ENCODE data around the gene ARSG. TPM values are rescaled to one million over a fixed set of nuclear protein-coding genes. Genes with fewer than 3 reads are reported as not detected.

ARSG gene
- polyA plus RNA-seq, 3 donors: 15.5 to 19.3 (median 19.2) TPM

GRCh38 chr17:68398691-68399637 is 107.7 kb downstream of the ARSG start:
- Histone ChIP-seq H2AFZ (ENCODE audit: insufficient read depth, low read depth, low read length, poor library complexity, severe bottlenecking) (peak overlapping the region; percentile 25), H3K4me2 (replicated peaks; ENCODE audit: extremely low read depth, low read length, poor library complexity, severe bottlenecking) (peak overlapping the region; percentile 10), H3K79me2 (ENCODE audit: insufficient read depth, low read length) (no peaks in the 10 kb centered on the region), H3K36me3 (replicated peaks in 1 of 2; ENCODE audit: control insufficient read depth in 1 of 2, insufficient read depth in 2 of 2, low read length in 2 of 2) (peaks cover 11 to 28% of the 10 kb centered on the region in 2 donors), H3K9me3 (replicated peaks in 1 of 2; ENCODE audit: control insufficient read depth in 1 of 2, insufficient read depth in 1 of 2, low read length in 2 of 2) (peaks cover 7 to 9% of the 10 kb centered on the region in 2 donors), H3K9ac (ENCODE audit: insufficient read depth, low read length, poor library complexity, severe bottlenecking) (no peak overlapping the region), H3K27ac (ENCODE audit: low read depth in 1 of 2, low read length in 2 of 2) (no peak overlapping the region), H3K4me3 (replicated peaks in 1 of 3; ENCODE audit: low read depth in 2 of 3, low read length in 3 of 3) (no peak overlapping the region), H4K20me1 (ENCODE audit: insufficient read depth, low read length) (no peaks in the 10 kb centered on the region), H3K4me1 (ENCODE audit: control insufficient read depth in 1 of 2, insufficient read depth in 2 of 2, low read length in 2 of 2) (peaks cover 10 to 20% of the 10 kb centered on the region in 2 donors), H3K27me3 (ENCODE audit: control insufficient read depth in 2 of 2, insufficient read depth in 2 of 2, low read length in 2 of 2) (no peaks in the 10 kb centered on the region)
- peak; percentile 91 for TF ChIP-seq CTCF (IDR thresholded peaks at IDR 0.05)
- H3K4me1 Mint-ChIP-seq: peaks cover 25% of the 10 kb centered on the region
- H3K36me3 Mint-ChIP-seq: peaks cover 30 to 42% of the 10 kb centered on the region in 2 donors
- 19% methylated on average over 4 of the region's 11 CpGs for WGBS (ENCODE audit: insufficient coverage)
- H3K27me3 Mint-ChIP-seq (ENCODE audit: low read depth in 3 of 3): peaks cover 0 to 2% (median 0%) of the 10 kb centered on the region in 3 donors
- peak overlapping the region in 6 of 7 donors; percentile 2 to 82 (median 32) for H3K27ac Mint-ChIP-seq
- no peak overlapping the region for H3K4me3 Mint-ChIP-seq
- DNase-seq: peak; percentile 78 to 87 (median 82)
- peaks cover 8 to 13% (median 10%) of the 10 kb centered on the region in 7 donors for H3K9me3 Mint-ChIP-seq
- intact Hi-C loops (cut with micrococcal nuclease): loop anchor here (5.0 to 10.0 kb wide), 3 partner anchors 33 to 137 kb away; no protein-coding TSS in a partner anchor

GRCh38 chr17:68399638-68400403 is 108.5 kb downstream of the ARSG start:
- no peak overlapping the region for H2AFZ ChIP-seq (ENCODE audit: insufficient read depth, low read depth, low read length, poor library complexity, severe bottlenecking)
- H3K27me3 Mint-ChIP-seq (ENCODE audit: low read depth in 3 of 3): peaks cover 0 to 2% (median 0%) of the 10 kb centered on the region in 3 donors
- intact Hi-C loops (cut with micrococcal nuclease): loop anchor here (5.0 to 10.0 kb wide), 3 partner anchors 32 to 138 kb away; no protein-coding TSS in a partner anchor
- no peaks in the 10 kb centered on the region for H3K27me3 ChIP-seq (ENCODE audit: control insufficient read depth in 2 of 2, insufficient read depth in 2 of 2, low read length in 2 of 2)
- no peak overlapping the region for H3K4me3 ChIP-seq (replicated peaks in 1 of 3; ENCODE audit: low read depth in 2 of 3, low read length in 3 of 3)
- 67% methylated on average over 13 of the region's 19 CpGs for WGBS (ENCODE audit: insufficient coverage)
- peaks cover 10 to 20% of the 10 kb centered on the region in 2 donors for H3K4me1 ChIP-seq (ENCODE audit: control insufficient read depth in 1 of 2, insufficient read depth in 2 of 2, low read length in 2 of 2)
- H3K4me1 Mint-ChIP-seq: peaks cover 25% of the 10 kb centered on the region
- H3K9me3 Mint-ChIP-seq: peaks cover 5 to 9% (median 5%) of the 10 kb centered on the region in 7 donors
- no peaks in the 10 kb centered on the region for H3K79me2 ChIP-seq (ENCODE audit: insufficient read depth, low read length)
- peaks cover 11 to 25% of the 10 kb centered on the region in 2 donors for H3K36me3 ChIP-seq (replicated peaks in 1 of 2; ENCODE audit: control insufficient read depth in 1 of 2, insufficient read depth in 2 of 2, low read length in 2 of 2)
- no peak for DNase-seq
- no peak overlapping the region for H3K4me3 Mint-ChIP-seq
- H3K36me3 Mint-ChIP-seq: peaks cover 28 to 40% of the 10 kb centered on the region in 2 donors
- peaks cover 4 to 5% of the 10 kb centered on the region in 2 donors for H3K9me3 ChIP-seq (replicated peaks in 1 of 2; ENCODE audit: control insufficient read depth in 1 of 2, insufficient read depth in 1 of 2, low read length in 2 of 2)
- H3K4me2 ChIP-seq (replicated peaks; ENCODE audit: extremely low read depth, low read length, poor library complexity, severe bottlenecking): no peak overlapping the region
- H3K27ac ChIP-seq (ENCODE audit: low read depth in 1 of 2, low read length in 2 of 2): no peak overlapping the region
- H3K27ac Mint-ChIP-seq: peak overlapping the region in 2 of 7 donors; percentile 16 to 26
- H3K9ac ChIP-seq (ENCODE audit: insufficient read depth, low read length, poor library complexity, severe bottlenecking): no peak overlapping the region
- H4K20me1 ChIP-seq (ENCODE audit: insufficient read depth, low read length): no peaks in the 10 kb centered on the region
- no peak for TF ChIP-seq CTCF (IDR thresholded peaks at IDR 0.05)
